GM18873 (cell line): ENCODE results near the gene CREBBP.

ENCODE experiments used
- ATAC-seq: cut with Tn5 transposase; IDR thresholded peaks from one replicate; pipeline ENCODE4 v1.9.1; 2021; ENCODE audit warnings: mild to moderate bottlenecking, moderate library complexity, moderate number of reproducible peaks; ENCODE audit not compliant: unreplicated experiment, low FRiP score

CREBBP gene

GRCh38 chr16:3745751-3746355, 134.7 kb downstream of the CREBBP start:
- ATAC-seq = no peak

- no peak for ATAC-seq
Measured at GRCh38 chr16:3744018-3744417, 136.5 kb downstream of the CREBBP start.

- ATAC-seq = no peak
Measured at GRCh38 chr16:3740934-3741333, 139.6 kb downstream of the CREBBP start.

- no peak for ATAC-seq
Measured at GRCh38 chr16:3740186-3740585, 140.3 kb downstream of the CREBBP start.

GRCh38 chr16:3739636-3740035, 140.9 kb downstream of the CREBBP start:
- ATAC-seq = no peak

GRCh38 chr16:3738541-3738940, 142.0 kb downstream of the CREBBP start:
- ATAC-seq = no peak

DNA sequence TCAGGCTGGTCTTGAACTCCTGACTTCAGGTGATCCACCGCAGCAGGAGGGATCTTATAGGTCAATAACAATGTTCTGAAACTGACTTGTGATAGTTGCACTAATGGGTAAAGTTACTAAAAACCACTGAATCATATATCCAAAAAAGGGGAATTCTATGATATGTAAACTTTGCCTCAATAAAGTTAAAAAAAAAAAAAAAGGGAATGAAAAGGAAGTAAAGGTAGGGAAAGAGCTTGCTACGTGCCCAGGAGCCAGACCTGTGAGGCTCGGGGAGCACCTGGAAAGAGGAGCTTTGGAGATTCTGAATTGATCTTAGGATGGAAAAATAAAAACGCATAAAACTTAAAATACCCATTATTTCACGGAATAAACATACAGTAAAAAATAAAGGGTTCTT, 142.4 kb downstream of the CREBBP start:
- no peak for ATAC-seq

DNA sequence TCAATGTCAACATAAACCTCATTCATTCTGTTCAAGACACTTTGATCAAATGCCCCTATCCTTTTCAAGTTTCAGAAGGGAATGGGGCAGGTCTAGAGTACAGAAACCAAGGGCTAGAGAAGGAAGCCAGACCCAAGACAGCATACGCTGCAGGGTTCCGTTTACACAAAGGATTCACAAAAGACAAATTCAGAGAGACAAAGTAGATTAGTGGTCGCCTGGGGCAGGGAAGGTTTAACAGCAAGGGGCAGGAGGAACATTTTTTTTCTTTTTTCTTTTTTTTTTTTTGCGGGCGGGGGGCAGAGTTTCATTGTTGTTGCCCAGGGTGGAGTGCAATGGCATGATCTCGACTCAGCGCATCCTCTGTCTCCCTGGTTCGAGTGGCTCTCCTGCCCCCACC, 143.3 kb downstream of the CREBBP start:
- ATAC-seq = no peak

DNA sequence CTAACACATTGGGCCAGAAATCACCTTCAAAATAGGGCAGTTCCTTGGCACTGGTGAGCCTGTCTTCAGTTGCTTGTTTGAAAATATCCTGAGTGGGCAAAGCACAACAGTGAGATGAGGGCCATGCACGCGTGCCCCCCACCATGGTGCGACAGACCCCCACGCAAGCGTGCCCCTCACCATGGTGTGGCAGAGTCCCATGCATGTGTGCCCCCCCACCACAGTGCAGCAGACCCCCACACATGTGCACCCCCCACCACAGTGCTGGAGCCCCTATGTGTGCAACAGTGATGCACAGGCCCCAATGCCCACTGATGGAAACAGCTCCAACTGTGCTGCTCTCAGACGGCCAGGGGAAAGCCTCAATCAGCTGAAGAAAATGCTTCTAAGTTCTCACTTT, 144.4 kb downstream of the CREBBP start:
- ATAC-seq = no peak

- ATAC-seq = no peak
Measured at GRCh38 chr16:3735541-3735940, 145.0 kb downstream of the CREBBP start.

DNA sequence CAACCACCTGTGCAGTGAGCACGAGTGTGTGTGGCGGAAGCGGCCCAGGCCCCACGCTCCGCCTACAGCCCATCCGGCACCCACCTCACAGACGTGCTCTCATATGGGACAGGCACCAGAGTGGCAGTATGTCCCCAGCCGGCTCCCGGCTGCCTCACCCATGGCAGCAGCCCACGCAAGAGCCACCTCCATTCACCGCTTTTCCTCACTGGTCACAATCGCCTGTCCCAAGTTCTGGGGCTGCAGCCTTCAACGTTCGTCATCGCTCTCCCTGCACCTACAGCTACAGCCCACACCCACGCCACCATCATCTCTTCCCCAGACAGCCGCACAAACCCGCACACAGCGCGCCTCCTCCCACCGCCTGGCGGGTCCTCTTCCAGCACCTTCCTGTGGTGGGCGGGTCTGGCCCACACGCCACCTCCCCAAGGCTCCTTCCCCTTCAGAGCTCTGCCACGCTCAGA, 145.7 kb downstream of the CREBBP start:
- no peak for ATAC-seq

- no peak for ATAC-seq
Measured at GRCh38 chr16:3734084-3734757, 146.3 kb downstream of the CREBBP start.

DNA sequence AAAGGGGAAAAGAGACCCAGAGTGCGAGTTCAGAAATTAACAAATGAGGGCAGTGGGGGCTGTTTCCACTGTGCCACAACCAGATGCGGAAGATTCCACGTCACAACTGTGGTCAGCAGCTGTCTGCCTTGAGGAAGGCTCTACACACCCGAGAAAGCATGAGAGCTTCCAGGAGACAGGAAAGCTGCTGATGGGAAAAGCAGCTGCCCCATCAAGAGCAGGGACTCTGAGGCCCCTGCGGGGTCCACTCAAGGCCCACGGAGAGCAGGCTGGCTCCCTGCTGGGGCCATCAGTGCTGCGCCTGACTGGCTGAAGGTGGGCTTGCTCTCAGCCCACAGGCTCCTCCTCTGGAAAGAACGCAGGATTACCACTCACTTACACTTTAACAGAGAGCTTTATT, 148.3 kb downstream of the CREBBP start:
- no peak for ATAC-seq

DNA sequence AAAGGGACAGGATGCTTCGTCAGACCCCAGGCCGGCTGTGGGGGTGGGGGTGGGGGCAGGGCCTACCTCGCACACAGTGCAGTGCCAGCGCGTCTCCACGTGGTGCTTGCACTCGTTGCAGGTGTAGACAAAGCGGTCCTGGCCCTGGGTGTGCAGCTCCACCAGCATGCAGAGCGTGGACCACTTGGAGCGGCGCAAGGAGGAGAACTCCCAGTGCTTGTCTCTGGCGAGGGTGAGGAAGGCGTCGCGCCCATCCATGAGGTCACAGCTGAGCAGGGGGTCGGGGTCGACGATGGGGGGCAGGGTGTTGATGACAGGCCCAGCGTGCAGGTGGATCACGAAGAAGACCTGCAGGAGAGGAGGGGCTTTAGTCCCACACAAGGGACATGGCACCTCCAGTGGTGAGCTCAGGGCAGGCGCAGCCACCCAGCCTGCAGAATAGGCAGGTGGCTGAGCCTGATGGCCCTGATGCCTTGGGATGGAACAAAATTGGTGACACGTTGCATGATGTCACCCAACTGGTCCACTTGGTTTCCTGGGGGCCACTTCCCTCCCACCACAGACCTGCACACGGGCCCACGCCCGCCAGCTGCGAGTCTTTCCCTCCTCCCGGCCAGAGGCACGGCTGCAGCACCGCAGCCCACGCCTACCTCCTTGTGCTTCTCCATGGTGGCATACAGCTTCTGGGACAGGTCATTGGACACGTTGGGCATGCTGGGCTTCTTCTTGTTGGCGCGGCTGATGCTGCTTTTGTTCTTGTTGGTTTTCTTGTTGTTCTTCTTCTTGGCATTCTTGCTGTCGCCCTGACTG, 149.2 kb downstream of the CREBBP start:
- ATAC-seq = no peak

DNA sequence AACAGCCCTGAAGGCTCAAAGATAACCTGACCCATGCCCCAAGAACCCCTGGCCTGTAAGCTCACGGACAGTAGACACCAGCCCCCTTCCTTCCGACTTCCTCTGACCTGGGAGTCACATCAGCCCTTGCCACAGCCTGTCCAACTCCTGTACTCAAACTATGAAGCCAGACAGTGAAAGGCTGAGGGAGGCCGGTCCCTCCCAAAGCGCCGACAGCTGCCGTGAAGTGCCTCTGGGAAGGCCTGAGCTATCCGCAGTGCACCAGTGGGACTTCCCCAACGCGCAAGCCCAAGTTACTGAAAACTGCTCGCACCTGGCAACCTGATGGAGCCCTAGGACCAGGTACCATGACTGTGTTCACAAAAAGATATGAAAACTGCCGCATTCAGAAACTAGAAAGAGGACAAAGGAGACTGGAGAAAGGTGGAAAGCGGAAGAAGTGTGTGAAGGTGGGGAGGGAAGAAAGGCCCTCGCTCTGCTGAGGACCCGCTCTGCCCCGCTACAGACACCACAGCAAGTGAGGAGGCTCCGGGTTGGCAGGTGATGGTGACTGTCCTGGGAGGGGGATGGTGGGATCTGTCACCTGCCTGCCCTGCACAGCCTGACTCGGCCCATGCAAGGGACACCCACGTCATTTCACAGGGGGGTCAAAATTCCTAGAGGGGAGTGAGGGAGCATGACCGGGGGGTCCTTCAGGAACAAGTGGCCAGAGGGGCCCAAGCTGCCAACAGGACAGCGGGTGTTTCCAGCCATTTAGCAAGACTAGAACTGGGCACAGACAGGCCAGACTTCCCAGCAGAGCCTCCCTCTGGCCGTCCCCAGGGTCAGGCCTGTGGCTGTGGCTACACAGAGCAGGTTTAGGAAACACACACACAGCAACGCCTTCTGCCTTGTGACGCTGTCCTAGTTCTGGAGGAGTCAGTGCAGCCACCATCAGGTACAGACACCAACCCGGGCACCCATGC, 150.1 kb downstream of the CREBBP start:
- ATAC-seq = no peak

DNA sequence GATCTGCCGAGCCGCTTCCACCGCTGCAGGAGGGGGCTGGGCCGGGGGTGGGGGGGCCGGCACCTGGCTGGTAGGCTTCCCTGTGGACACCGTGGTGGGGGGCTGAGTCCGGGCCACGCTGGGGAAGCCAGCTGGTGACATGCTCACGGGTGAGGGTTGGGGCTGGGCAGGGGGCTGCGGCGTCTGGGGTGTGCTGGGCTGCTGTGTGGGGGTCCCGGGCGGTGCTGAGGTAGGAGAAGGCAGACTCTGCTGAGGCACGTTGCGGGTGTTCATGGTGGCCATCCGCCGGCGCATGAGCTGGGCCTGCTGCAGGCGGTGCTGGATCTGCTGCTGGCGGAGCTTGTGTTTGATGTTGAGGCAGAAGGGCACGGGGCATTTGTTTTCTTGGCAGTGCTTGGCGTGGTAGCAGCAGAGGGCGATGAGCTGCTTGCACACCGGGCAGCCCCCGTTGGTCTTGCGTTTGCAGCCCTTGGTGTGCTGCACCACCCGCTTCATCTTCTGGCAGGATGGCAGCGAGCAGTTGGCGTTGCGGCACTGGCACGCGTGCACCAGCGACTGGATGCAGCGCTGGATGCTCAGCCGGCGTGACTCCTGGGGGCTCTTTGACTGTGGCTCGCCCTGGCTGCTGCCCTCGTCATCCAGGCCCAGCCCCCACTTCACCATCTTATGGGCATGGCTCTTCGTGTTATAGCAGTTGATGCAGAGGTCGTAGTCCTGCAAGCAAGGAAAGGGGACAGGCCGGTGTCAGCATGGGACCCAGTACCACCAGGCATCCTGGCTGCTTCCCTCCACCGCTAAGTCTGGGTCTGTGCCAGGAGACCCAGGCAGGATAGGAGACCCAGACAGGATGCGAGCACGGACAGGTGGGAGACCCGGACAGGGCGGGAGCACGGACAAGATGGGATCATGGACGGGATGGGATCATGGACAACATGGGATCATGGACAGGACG, 151.1 kb downstream of the CREBBP start:
- no peak for ATAC-seq

DNA sequence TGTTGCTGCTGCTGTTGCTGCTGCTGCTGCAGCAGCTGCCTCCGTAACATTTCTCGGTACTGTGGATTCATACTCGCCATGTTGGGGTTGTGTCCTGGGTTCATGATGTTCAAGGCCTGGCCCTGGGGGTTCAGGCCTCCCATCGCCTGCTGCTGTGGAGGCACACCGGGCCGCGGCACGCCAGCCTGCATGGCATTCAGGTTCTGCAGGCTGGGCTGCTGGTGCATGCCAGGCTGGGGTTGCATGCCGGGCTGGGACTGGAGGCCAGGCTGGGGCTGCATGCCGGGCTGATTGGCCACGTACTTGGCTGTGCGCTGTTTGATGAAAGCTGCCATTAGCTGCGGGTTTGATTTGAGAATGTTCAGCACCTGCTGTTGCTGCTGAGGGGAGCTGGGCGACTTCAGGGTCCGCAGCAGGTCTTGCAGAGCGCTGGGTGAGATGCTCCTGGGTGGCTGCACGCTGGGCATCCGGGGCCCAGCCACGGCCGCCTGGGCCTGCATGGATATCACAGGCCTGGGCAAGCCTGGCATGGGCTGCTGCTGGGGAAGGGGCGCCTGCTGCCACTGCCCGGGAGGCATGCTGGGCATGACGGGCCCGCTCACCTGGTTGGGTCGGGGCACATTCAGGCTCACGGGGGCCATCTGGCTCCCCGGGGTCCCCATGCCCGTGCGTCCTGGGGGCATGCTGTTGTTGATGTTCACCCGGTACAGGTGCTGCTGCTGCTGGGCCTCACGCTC, 151.9 kb downstream of the CREBBP start:
- no peak for ATAC-seq

- no peak for ATAC-seq
Measured at GRCh38 chr16:3727806-3728381, 152.6 kb downstream of the CREBBP start.
